ENCODE results near the gene RPL31.

The RPL31 gene

DNA sequence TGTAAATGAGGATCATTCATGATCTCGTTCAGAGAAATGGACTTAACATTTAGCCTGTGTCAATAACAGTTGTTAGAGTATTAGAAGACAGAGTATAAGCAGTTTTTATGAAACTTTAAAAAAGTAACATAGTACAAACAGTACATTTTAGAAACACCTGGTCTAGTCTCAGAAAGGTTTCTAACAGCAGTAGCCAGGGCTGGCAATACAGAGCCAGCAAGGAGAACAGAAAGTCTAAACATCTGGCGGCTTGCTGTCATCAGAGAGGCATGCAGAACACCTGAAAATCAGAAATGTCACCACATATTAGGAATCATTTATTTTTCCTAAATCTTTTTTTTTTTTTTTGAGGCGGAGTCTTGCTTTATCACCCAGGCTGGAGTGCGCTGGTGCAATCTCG lies 50.1 kb downstream of the RPL31 start:
- Histone ChIP-seq H3K36me3 (peaks cover 45 to 48% (median 47%) of the 10 kb centered on the region in 3 donors), H3K4me1 (peaks cover 0 to 8% (median 4%) of the 10 kb centered on the region in 4 donors), H3K9me3 (no peaks in the 10 kb centered on the region), H3K27ac (no peak overlapping the region), H3K27me3 (no peaks in the 10 kb centered on the region), H3K4me3 (no peak overlapping the region)
- DNase-seq: no peak
- TF ChIP-seq, protein P1, sequence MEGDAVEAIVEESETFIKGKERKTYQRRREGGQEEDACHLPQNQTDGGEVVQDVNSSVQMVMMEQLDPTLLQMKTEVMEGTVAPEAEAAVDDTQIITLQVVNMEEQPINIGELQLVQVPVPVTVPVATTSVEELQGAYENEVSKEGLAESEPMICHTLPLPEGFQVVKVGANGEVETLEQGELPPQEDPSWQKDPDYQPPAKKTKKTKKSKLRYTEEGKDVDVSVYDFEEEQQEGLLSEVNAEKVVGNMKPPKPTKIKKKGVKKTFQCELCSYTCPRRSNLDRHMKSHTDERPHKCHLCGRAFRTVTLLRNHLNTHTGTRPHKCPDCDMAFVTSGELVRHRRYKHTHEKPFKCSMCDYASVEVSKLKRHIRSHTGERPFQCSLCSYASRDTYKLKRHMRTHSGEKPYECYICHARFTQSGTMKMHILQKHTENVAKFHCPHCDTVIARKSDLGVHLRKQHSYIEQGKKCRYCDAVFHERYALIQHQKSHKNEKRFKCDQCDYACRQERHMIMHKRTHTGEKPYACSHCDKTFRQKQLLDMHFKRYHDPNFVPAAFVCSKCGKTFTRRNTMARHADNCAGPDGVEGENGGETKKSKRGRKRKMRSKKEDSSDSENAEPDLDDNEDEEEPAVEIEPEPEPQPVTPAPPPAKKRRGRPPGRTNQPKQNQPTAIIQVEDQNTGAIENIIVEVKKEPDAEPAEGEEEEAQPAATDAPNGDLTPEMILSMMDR (IDR thresholded peaks at IDR 0.05): no peak
- intact Hi-C loops (cut with DNase I; ENCODE audit: low total_unique reads): no loop called here

DNA sequence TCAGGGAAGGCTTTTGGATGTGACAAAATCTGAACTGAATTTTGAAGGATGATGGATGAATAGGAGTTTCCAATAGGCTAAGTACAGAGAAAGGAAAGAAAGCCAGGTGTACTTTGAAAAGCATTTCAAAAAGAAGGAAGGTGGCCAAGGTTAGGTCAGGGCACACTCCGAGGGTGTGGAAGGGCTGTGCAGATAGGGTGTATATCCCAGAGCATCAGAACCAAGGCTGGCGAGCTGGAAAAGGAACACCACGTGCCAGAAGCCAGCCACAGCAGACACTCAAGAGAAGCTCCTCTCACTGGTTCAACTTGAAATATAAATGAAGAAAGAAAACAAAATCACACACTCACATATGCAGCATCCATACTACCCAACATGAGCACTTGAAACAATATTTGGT lies 51.0 kb downstream of the RPL31 start:
- no peaks in the 10 kb centered on the region for H3K27me3 ChIP-seq
- TF ChIP-seq, protein P1 (IDR thresholded peaks at IDR 0.05): no peak
- no peaks in the 10 kb centered on the region for H3K9me3 ChIP-seq
- peaks cover 49 to 56% (median 55%) of the 10 kb centered on the region in 3 donors for H3K36me3 ChIP-seq
- no peak overlapping the region for H3K27ac ChIP-seq
- intact Hi-C loops (cut with DNase I; ENCODE audit: low total_unique reads): no loop called here
- H3K4me3 ChIP-seq: no peak overlapping the region
- peaks cover 0 to under 1% (median 0%) of the 10 kb centered on the region in 4 donors for H3K4me1 ChIP-seq
- no peak for DNase-seq
